Globus pallidus (tissue), 1 donor: ENCODE measurements around the gene ZIC4.

ENCODE experiments used
- DNase-seq: peaks from one replicate; pipeline ENCODE4 v3.0.0-alpha.2; 2015; ENCODE audit warnings: low spot score

The ZIC4 gene

DNA sequence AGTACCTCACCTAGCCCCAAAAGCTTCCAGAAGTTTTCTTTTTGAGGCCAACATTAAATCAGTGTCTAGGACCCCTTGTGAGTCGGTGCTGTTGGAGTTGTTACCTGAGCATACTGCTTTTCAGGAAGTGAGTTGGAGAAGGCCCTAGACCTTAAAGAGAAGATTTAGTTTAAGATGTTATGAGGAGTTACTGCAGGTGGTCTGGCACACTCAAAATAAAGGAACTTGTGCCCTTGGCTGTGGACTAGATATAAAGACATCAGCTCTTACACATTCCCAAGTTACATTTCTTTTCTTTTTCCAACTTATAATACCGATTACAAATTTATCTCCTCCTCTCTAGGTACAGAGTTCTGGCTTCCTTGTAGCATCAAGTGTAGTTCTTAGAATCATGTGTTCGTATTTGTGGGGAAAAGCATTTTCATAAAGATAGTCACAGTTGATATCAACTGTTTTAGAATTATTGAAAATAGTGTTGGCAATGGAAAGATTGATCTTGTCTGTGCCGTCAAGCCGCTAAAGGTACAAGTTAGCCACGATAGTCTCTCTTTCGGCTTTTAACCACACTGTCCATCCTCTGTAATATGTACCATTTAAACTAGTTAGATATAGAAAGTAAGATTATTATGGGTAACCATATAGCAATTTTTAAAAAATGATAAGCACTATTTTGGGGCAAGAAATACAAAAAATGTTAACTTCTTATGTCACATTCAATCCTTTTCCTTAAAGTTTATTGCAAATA, 11.4 kb upstream of the ZIC4 start:
- DNase-seq = no peak

DNA sequence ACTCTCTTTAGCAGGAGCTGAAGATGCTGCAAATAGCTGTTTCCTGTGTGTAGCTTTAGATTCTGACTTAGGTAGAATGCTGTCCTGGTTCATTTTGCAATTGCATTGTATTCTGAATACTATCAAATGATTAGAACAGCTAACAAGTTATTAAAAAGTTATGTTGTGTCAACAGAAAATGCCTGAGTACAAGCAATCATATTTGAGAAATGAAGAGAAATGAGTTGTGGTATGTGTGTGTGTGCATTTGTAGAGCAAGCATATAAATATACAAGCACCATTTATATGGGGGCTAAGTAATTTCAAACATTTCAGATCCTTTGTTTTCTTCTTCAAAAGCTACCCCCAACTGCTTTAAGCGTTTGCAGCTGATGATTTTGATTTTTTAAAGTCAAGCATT, 10.6 kb upstream of the ZIC4 start:
- DNase-seq = no peak

DNA sequence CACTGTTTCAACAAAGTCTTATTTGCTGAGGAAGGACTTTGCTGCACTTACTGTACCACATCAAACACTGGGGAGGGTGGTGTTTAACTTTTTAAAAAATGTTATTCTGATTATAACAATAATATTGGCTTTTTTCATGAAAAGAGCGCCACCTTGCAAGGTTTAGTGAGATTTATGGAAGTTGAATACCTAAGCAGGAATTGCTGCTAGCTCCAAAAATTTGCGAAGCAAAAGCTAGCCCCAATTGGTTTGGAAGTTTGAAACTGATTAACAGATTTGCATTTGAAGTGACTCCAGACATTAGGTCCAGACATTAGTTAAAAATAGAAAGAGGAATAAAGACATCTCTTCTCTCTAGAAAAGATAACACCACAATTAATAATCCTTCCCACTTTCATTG, 9.5 kb upstream of the ZIC4 start:
- DNase-seq = no peak

DNA sequence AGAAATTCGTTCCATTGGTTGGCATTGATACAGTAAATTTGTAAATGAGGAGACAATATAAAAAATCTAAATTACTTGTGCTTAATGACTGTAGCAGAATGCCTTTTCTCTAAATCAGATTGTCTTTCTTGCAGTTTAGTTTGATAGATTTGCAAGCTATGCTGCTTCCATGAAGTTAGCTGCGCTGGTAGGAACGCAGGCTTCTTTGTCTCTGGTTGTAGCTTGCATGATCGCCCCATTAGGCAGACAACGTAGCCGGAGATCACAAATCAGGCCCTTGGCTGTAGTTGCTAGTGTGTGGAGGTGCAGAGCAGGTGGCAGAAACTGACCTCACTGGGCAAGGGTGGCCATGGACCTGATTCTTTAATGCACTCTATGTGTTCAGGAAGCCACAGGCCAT, 8.9 kb upstream of the ZIC4 start:
- DNase-seq = no peak

DNA sequence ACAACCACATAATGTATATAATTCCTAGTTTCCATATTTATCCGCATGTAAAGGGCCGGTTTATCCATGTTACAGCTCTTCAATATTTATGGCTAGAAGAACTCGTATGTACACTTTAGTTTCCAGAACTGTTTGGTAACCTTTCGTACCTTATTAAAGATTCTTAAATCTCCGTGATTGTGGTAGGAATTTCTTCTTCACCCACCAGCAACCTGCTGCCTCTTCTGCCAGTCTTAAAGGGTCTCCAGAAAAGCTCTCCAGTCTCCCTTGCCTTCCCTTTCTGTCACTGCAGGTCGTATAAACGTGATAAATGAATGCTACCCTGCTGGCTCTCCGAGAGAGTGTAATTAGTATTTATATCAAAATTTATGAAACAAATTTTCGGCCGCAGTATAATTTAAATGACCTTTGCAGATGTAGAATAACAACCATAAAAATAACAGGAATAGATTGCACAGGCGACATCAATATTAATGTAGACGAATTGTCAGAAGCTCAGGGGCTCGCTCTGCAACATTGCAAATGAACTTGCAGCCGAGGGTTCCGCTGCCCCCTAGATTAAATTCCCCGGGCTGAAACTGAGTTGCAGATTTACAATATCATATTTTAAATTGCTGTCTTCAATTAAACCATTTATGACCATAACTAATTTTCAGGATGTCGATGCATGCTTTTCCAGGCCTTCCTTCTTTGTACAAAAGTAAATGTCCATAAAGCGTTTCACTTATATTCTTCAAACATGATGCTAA, 8.2 kb upstream of the ZIC4 start:
- DNase-seq = no peak

DNA sequence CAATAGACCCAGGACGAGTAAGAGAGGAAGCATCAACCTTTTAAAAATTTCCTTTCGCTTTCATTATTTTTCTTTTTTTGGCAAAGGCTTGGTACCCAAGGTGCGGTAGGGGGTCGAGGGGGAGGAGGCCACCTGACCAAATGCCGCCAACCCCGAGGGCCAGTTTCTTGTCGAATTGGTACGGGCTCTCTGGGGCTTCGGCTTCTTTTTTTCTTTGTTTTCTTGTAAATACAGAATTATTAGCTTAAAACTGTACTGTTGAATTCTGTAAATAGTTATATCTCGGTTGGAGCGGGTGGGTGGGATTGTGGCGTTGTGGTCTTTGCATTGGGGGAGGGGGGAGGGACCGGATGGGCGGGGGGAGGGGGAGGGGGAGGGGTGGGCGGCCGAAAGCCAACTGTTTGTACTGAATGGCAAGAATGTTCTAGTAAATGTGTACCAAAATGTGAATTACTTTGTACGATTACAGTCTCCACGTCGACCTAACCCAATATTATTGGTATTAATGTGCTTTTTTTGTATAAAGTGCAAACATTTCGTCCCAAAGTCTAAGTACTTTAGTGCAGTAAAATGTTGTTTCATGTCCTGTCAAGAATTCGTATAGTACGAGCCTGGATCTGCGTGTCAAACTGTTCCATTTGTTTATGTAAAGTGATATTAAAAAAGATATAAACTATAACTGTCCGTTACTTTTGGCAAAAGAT, 7.5 kb upstream of the ZIC4 start:
- no peak for DNase-seq

DNA sequence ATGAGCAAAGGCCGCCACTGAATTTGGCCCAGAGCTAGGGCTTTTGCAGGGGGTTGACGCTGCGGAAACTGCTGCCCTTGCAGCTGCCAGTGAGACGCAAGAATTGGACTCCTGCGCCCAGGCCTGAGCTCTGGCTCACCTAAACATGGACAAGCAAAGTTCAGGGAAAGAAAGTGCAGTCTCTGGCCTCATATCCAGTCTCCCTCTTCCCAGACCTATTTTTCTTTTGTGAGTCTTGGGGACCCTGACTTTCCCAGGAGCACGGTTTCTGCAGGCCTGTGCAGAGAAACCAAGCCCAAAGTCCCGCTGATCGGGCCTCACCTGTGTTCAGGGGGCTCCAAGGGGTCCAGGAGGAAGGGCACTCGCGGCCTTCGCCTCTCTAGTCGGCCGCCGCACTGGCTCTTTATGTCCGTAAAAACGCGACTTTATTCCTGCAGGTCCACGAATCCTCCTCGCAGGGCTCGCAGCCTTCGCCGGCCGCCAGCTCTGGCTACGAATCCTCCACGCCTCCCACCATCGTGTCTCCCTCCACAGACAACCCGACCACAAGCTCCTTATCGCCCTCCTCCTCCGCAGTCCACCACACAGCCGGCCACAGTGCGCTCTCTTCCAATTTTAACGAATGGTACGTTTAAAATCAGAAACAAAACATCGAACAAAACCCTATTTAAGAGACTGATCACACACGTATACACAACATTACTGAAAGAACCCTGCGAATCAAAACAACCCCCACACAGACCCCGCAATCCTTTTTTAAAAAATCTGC, 6.8 kb upstream of the ZIC4 start:
- DNase-seq = no peak

DNA sequence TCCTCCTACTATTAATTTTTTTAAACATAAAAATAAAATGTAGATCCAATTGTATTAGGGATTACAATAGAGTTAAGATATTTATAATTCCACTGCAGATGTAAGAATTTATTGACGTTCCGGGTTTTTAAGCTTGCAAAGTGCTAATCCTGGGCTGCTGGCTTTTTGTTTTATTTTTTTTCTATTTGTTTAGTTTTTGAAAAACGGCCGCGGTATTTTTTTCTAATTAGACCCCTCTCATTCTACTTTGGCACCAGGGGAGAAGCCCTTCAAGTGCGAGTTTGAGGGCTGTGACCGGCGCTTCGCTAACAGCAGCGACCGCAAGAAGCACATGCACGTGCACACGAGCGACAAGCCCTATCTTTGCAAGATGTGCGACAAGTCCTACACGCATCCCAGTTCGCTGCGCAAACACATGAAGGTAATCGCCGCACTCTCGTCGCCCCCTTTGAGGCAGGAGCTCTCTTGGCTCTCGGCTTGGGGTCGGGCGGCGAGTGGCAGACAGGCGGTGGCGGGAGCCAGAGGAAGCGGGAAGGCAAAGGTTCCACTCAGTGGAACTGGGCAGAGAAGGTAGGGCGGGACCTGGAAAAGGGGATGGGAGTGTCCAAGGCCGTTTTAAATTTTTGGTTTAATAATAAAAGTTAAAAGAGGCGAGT, 6.0 kb upstream of the ZIC4 start:
- DNase-seq = no peak

DNA sequence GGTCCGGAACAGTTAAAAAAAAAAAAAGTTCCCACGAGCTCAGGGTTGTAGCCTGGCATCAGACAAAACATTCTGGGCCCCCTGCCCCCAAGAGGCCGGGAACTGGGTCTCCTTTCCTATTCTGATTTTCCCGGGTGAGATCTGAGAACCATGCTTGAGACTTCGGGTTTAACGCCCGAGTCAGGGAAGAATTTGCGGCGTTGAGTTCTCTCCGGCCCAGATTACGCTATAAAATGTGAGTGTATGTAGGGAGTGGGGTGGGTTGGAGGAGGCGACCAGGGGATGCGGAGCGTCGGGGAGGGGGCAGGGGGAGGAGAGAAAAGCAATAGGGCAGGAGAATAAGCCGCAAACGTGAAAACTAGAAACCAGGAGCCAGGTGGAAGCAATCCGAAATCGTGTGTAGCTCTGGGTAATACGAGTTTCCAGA, 5.5 kb upstream of the ZIC4 start:
- no peak for DNase-seq

DNA sequence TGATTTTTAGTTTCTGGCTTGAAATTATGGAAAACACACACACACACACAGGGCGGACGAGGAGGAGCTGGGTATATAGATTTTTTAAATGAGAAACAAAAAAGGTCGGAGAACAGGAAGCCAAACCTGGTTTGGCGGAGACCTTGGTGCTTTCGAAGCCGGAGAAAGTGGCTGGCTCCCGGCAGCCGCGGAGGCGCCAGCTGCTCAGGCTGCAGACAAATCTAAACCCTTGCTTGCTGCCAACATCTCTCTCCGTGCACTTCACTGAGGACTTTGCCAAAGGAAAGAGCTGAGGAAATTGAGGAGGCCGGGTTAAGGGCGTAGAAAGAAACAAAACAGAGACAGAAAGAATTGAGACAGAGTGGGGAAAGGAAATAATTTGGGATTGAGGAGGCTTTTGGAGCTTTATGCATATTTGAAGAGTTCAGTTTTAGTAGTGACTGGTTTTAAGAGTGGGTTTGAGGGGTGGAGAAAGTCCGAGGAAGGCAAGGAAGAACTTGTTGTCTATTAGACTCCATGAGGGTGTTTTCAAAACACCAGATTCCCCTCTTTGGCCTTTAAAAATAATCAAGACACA, 5.0 kb upstream of the ZIC4 start:
- DNase-seq = no peak

DNA sequence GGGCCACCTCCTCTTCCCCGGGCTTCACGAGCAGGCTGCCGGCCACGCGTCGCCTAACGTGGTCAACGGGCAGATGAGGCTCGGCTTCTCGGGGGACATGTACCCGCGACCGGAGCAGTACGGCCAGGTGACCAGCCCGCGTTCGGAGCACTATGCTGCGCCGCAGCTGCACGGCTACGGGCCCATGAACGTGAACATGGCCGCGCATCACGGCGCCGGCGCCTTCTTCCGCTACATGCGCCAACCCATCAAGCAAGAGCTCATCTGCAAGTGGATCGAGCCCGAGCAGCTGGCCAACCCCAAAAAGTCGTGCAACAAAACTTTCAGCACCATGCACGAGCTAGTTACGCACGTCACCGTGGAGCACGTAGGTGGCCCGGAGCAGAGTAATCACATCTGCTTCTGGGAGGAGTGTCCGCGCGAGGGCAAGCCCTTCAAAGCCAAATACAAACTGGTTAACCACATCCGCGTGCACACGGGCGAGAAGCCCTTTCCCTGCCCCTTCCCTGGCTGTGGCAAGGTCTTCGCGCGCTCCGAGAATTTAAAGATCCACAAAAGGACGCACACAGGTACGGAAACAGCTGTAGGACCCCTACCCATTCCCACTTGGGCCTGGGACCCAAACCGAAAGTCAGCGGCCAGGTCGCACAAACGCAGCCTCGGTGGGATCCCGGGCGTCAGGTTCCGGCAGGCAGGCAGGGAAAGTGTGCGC, 4.3 kb upstream of the ZIC4 start:
- no peak for DNase-seq

DNA sequence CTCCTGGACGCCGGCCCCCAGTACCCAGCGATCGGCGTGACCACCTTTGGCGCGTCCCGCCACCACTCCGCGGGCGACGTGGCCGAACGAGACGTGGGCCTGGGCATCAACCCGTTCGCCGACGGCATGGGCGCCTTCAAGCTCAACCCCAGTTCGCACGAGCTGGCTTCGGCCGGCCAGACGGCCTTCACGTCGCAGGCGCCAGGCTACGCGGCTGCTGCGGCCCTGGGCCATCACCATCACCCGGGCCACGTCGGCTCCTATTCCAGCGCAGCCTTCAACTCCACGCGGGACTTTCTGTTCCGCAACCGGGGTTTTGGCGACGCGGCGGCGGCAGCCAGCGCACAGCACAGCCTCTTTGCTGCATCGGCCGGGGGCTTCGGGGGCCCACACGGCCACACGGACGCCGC, 3.8 kb upstream of the ZIC4 start:
- no peak for DNase-seq

DNA sequence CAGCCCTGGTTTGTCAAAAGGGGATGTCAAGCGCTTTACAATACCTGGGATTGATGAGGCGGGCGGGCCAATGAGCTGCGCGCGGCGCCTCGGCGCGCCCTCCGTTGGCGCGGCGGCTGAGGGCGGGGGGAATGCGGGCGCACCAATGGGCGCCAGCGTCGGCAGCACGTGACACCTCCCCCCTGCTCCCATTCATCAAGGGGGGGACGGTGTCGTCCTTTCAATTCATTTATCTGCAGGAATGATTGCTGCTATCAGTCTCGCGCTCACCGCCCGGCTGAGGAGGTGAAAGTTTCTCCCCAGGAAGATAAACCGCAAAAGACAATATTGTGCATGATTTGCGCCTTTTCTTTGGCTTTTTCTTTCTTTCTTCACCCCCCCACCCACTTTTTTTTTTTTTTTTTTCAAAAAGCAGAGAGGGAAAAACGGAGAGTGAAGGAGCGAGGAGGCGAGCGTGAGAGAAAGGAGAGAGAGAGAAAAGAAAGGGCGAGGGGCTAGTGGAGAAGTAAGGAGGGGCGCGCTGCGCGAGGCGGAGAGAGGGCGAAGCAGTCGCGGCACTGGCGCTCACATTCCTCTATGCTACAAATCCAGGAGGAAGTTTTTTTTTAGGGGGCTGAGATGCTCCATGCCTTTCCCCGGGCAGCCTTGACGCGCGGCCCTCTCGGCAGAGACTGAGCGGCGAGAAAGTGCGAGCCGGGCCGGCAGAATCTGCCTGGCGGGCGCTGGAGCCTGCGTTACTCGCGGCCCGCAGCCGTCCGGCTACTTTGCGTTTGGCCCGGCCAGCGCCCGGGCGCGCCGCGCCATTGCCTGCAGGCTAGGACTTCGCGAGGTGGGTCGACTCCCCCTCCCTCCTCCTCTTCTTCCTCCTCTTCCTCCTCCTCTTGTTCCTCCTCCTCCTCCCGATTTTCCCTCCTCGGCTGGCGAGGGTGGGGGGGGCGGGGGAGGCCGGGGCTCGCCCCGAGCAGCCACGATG, 3.1 kb upstream of the ZIC4 start, which contains the start of gene ZIC1:
Gene ZIC1 (plus strand): TSS at position 223 of the 973 bp plus-strand sequence. CDS start 748 bp downstream, at position 971.
- peak; percentile 79 for DNase-seq

DNA sequence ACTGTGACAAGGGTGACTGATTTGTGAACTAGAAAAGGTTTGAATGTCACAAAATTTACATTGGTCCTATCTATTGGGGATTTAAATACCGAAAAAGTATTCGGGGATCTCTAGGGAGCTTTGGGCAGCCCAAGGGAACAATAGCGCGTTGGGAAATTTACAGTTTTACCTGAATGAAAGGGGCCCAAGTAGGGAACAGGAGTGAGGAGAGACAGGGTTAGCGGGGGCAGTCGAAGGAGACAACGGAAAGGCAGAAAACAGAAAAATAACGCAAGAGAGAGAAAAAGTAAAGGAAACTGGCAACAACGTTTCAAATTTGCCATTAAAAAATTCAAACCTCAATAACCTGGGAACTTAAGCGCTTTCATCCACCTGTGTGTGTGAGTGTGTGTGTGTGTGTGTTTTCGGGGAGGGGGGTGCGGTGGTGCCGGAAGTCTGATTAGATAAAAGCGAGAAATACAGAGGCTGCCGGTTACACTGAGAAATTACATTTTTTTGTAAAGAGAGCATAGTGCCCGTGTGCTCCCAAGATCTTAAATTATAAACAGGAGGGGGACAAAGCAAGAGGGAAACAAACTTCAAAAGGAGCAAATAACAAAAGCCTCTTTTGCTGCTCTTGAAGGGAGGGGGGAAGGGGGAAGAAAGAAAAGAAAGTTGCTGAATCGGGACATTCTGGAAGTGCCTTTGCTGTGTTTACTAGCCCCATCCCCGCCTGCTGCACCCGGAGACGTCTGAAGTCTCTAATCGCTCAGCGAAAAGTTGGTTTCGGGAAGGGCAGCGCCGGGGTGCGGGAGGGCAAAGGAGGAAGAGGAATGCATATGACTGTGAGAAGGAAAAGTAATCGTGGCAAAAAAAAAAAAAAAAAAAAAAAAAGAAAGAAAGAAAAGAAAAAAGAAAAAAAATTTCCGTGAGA, 2.1 kb upstream of the ZIC4 start:
- no peak for DNase-seq

DNA sequence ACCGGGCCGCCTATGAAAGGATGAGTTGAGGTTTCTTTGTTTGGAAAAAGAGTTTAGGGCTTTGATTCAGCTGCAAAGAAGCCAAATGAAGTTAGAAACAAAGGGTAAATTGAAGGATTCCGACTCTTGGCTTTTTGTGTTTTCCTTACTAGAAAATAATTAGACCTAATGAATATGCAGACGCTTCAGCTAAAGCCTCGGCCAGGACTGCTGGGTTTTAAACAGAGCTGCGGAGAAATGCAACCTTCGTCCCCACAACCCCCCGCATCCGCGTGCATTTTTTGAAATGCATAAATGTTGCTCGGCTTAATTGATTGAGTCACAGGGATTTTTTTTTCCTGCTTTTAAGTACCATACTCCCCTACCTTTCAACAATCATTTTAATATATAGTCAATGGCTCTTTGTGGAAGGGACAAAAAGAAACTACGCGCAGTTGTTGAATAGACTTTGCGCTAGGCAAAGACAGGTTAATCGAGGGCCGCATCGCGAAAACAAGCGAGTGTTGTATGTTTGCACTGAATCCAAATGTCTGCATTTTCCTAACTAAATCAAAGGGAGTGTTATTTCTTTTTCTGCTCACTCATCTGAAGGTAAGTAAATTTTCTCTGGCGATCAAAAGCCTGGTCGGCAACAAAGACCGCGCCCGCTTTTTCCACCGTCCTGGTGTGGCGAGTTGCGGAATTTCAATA, 1.3 kb upstream of the ZIC4 start:
- no peak for DNase-seq

DNA sequence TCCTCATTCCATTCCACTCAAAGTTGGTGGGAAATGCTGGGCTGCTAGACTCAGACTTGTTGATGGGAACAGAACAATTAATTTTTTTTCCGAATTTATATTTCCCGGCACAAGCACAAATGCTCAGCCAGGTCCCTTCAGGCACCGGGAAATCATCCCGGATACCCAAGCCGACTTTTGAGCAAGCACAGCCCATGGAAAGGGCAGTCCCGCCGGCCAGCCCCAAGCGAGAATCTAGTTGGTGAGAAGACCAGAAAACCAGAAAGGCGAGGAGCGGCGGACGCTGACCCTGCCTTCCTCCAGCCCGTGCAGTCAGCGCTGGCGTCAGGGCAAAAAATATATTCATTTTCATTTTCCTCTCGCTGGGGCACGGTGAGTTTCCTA, 763 bp upstream of the ZIC4 start:
- no peak for DNase-seq

DNA sequence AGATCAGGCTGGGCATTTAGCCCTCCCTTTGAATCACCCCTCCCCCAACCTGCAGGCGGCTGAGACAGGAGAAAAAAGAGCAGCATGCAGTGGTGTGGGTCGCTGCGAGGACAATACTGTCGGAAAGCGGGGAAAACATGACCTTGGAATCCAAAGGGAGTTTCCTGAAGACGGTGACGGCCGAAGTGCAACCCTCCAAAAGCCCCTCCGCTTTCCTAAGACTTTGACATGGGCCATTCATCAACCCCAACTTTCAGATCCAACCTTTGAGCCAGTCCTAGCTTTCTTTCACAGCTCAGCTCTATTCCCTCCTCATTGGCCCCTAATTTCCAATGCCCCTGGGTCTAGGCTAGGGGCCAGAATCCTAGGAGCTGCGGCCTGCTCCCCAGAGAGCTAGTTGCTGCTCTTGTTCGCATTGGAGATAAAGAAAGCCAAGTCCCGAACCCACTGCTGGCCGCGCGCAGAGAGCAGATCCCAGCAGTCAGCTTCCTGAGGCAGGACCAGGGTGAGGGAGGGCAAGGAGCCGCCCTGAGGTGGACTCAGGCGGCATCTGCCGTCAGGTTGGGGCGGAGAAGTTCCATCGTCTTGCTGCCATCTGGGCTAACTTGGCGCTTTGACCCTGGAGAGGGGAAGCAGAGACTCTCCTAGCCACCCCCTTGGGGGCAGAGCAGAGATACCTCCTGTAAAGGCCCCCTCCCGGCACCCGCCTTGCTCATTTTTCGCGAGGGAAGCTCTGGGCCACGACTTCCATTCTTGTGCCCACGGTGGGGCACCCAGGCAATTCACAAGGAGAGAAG, 914 bp downstream of the ZIC4 start:
- no peak for DNase-seq
